Hippocampal formation (tissue), 2 donors: ENCODE measurements around the gene TMA7B.
"Not testable (repeated sequence)": the region's sequence is repeated elsewhere in the genome, so short reads cannot be mapped to it uniquely, and the experiment has no call there.

Experiments used
- DNase-seq, 2 donors: peaks; one replicate each; lab custom pipeline; 2025; lab: John Stamatoyannopoulos, UW

TMA7B gene

DNA sequence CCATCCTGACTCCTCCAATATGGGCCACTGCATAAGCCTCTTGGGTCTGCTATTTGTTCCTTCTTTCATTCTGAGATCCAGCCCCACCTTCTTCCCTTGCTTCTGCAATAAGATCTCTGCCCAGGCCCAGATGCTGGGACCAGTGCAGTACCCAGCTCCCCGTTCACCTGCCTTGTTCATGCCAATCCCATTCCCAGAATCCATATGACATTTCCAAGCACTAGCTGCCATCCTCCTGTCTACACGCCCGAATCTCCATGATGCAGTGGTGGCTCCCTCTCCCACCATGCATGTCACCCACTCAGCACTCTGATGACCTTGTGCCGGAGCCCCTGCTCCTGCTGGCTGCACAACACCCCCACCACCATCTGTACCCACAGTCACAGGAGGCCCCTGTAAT, 23.1 kb downstream of the TMA7B start:
- no peak for DNase-seq

DNA sequence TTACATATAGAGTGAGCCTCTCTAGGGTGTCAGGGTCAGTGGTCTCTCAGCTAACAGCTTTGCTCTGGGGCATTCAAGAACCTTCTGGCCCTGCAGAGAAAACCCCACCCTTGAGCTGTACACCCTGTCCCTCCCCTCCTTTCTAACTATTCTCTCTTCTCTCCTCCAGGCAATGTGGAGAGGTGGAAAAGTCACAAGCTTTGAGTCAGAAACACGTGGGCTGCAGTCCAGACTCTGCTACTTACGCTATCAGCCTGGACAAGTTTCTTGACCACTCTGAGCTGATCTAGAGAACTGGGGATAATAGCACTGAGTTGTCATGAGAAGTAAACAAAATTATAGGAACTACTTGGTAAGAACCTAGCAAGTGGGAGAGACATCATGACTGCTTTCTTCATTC, 23.8 kb downstream of the TMA7B start:
- DNase-seq = no peak

DNA sequence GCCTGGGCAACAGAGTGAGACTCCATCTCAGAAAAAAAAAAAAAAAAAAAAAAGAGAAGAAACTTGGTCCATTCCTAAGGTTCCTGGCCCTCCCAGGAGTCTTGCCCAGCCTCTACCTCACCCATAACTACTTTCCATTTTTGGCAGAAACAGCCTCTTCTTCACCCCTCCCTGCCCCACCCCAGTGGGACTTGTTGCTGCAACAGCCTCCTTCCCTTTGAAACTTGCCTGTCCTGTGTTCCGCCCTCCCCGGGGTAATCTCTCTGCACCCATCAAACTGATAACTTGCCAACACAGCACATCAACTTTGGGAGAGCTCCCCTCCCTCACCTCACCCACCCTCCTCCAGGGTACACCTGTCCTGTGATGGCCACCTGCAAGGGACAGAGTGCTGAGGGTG, 24.5 kb downstream of the TMA7B start:
- DNase-seq = no peak

DNA sequence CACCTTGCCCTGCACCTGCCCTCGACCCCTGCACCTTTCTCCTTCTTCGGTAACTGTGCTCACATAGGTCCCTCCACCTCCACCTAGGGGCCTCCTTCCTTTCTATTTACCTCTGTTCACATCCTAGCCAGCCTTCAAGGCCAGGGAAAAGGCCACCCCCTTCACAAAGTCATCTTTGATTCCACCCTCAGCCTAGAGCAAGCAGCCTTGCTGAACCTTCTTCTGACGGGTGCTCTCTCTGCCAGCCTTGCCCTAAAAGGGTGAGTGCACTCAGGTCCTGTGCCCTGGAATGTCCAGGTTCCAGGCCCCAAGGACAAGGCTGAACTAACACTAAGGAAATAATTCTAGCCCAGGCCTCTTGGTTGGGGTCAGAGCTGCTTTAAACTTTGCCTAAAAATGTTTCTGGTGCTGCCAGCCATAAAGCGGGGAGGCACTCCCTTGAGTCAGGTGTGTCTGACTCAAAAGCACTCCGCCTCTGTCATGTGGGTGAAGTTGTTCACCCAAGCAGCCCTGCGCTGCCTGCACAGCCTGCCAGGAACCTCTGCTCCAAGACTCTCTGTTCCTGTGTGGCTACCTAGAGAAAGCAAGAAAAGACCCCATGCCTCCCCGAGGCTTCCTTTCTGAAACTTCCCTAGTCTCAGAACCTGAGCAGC, 25.3 kb downstream of the TMA7B start:
- no peak for DNase-seq

DNA sequence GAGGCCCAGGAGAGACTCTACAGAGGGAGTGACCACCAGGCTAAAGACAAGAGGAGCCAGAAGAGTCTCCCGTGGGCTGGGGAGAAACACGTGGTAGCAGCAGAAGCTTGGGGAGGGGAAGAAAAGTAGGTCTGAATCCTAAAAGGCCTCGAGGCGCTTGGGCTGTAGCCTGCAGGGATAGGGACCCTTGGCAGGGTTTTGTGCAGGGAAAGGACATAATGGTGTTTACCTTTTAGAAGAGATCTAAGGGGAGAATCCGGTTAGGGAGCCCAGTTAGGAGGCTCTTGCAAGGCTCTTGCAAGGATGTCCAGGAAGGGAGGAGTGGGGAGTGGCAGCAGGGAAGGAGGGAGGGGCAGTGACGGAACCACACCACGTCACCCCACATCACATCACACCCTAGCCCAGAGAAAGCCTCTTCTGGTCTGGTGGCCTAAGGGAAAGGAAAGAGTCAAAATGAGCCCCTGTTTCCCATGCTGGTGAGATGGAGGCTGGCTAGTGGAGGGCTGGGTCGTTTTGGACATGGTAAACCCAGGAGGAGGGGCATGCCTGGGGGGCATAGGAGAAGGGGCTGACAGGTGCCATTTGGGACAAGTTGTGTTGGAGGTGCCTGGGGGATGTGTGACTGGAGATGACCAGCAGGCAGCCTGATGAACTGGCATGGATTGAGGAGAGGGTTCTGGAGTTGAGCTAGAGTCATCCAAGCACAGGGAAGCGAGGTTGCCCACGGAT, 28.4 kb downstream of the TMA7B start:
- no peak for DNase-seq

DNA sequence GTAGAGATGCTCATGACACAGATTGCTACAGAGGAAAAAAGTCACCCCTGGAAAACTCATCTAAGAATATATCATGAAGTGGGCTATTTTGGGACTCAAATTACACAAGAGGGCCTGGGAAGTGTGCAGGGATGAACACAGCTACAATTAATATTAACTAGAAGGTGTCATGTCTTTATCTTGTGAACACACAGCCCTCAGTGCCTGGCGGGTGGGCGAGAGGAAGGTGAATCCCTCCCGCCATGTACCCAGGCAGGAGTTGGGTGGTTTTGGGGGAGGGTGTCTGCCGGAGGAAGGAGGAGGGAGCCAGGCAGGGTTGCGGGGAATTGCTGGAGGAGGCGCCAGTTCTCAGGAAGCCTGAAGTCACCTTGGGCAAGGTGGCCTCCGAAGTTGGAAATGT, 29.4 kb downstream of the TMA7B start:
- DNase-seq = no peak

DNA sequence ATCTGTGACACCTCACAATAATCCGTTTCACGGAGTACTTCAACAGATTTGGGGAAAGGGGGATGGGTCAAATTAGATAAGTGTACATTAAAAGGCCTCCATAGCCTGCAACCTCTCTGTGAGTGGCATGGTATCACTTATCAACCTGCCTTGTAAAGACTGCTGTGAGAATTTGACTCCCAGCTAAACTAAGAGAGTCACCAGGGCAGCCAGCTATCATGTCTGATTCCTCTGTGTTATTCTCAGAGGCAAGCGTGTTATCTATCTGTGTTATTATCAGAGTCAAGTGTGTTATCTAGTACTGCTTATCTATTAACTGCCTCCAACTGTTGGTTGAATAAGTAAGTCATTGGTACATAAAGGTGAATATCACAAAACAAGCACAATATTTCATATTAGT, 30.5 kb downstream of the TMA7B start:
- DNase-seq = no peak

DNA sequence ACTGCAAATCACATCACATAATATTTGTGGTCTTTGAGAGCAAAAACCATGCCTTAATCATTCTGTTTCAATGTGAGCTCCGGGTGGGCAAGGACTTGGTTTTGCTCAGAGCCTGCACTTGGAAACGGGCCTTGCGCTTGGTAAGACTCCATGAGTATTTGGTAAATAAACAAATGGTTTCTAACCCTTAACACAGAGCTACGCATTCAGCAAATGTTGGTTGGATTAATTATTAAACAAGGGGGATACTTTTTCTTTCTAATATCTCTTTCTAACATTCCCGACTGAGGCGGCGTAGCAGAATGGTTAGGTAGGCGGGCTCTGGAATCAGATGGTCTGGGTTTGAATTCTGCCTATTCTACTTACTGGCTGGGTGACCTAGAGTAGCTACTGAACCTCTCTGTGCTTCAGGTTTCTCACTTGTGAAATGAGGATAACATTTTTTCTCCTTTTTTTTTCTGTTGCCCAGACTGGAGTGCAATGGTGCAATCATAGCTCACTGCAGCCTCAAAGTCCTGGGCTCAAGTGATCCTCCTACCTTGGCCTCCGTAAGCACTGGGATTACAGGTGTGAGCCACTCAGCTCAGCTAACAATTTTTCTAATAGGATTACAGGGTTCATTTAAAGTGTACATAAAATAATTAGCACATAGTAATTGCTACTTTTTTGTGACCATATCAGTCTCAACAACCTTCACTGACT, 31.1 kb downstream of the TMA7B start:
- no peak for DNase-seq

DNA sequence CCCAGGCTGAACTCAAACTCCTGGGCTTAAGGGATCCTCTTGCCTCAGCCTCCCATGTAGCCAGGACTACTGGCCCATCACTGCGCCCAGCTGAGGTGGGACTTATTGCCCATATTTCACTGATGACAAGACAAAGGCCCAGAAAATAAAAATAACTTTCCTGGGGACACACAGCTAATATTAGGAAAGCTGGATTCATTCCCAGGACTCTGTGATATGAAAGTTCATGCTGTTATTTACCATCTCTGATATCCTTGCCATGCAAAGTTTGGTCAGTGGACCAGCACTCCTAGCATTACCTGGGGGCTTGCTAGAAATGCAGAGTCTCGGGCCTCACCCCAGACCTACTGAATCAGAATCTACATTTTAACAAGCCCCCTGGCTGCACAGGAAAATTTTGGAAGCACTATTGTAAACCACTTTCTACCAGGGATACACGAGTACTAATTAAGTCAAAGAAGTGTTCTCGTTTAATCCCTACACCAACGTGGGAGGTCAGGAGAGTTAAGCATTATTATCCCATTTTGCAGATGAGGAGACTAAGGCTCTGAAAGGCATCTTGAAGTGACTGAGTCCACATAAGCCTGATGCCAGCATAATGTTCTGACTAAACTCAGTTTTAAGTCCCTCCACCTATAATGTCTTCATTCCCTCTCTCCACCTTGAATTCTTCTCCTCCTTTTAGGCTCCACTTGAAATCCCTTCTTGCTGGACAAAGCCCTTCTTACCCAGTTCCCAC, 32.1 kb downstream of the TMA7B start:
- no peak for DNase-seq

DNA sequence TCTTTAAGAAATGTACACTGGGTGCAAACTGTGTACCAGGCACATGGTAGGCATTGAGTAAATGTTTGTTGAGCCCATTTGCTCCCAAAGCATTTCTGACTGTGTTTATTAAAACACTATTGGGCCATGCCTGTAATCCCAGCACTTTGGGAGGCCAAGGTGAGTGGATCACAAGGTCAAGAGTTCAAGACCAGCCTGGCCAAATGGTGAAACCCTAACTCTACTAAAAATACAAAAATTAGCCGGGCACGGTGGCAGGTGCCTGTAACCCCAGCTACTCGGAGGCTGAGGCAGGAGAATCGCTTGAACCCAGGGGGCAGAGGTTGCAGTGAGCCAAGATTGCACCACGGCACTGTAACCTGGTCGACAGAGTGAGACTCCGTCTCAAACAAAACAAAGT, 32.7 kb downstream of the TMA7B start:
- not testable (repeated sequence) for DNase-seq

DNA sequence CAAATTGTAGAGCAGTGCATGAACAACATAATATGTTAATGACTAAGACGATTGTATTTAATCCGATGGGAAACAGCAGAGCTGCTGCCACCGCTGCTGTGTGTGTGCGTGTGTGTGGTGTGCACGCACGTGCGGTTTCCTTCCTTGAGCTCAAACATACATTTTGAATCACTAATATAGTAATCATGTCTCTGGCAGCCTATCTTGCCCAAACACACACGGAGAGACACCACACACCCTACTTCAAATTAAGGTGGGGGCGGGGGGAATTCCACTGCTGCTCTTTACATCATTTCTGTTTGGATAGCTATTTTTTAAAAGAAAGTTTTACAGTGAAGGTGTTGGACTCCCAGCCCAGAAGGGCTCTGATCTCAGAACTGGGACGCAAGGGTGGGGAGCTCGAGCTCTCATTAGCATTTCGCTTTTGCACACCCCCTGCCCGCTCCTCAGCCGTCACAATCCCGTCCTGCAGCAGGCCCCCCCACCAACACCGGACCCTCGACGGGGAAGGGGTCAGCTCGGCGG, 33.9 kb downstream of the TMA7B start:
- DNase-seq = no peak

DNA sequence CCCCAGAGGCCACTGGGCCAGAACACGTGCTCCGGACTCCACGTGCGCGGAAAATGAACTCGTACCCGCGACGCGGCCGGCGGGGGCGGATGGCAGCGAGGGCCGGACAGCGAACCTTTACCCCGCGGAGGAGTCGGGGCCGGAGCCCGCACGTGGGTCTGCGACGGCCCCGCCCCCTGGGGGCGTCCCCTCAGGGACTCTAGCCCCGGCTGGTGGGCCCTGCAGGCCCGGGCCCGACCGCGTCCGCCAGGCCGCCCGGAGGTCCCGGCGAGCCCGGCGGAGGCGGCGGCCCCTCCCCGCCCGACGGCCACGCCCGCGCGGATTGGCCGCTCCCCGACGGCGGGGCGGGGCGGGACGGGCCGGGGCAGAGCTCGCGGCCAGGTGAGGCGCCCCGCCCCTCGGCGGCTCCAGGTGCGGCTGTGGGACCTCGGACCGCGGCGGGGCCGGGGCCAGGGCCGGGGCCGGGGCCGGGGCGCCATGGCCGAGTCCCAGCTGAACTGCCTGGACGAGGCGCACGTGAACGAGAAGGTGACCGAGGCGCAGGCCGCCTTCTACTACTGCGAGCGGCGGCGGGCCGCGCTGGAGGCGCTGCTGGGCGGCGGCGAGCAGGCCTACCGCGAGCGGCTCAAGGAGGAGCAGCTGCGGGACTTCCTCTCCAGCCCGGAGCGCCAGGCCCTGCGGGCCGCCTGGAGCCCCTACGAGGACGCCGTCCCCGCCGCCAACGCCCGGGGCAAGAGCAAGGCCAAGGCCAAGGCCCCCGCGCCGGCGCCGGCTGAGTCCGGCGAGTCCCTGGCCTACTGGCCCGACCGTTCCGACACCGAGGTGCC, 34.6 kb downstream of the TMA7B start, which contains the start of gene FAM83F:
FAM83F (plus strand) TSS at position 389 of the 827 bp plus-strand sequence; CDS start at position 478, 89 bp downstream.
- no peak for DNase-seq

DNA sequence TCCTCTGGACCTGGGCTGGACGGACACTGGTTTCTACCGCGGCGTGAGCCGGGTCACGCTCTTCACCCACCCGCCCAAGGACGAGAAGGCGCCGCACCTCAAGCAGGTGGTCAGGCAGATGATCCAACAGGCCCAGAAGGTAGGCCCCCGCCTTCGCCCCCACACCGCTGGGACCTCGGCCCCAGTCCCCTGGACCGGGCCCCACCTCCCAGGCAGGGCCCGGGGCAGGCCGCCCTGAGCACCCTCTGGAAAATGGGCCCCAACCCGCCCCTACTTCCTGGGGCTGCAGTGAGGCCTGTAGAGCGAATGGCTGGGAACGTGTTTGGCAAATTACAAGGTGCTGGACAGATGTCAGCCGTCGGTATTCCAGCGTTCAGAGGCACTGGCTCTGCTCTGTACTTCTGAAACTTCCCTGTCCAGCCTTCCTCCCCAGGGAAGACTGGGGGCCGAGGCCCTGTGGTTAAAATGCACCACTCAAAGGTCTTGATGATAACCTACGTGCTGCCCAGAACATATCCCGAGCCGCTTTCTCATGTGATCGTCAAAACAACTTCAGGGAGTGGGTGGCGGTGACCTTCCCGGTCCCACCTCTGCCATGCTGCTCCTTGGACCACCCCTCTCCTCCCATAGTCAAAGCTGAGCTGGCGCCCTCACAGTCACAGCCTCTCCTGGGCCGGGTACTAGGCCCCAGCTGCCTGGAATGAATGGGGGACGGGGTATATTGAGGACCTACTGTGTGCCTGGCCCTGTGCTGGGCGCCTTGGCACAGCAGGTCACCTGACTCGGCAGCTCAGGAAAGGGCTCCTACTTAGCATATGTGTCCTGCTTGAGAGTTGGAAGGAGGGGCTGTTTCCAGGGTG, 35.4 kb downstream of the TMA7B start:
- DNase-seq = no peak

DNA sequence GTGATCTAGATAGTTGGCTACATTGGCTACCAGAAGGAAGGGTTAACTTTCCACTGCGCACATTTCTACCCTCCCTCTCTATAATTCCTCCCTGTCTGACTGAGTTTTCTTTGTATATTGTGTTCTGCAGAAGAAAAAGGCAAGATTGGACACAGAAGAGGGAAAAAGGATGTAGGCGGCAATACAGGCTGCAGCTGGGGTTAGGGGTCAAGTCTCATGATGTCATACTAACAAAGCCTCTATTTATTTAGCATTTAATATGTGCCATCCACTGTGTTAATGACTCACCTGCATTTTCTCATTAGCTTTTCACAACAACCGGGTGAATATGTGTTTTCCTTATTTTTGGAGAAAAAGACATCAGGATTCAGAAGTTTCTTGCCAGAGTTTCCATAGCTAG, 36.5 kb downstream of the TMA7B start:
- no peak for DNase-seq

DNA sequence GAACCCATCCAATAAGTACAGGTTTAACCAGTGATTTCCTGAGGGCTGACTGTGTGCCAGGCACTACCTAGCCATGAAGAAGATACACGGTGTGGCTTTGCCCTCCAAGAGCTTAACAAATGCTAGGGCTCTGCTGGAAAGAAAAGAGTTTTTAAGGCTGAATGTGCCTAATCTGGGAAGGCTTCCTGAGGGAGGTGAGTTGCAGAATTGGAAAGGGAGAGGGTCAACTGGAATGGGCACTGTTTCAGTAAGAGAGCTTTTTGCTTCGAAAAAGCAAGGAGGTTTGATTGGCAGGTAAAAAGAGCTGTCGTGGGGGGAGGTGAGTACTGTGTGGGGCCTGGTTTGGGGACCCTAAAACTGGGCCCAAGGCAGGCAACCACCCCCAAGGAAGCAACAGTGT, 37.2 kb downstream of the TMA7B start:
- no peak for DNase-seq

DNA sequence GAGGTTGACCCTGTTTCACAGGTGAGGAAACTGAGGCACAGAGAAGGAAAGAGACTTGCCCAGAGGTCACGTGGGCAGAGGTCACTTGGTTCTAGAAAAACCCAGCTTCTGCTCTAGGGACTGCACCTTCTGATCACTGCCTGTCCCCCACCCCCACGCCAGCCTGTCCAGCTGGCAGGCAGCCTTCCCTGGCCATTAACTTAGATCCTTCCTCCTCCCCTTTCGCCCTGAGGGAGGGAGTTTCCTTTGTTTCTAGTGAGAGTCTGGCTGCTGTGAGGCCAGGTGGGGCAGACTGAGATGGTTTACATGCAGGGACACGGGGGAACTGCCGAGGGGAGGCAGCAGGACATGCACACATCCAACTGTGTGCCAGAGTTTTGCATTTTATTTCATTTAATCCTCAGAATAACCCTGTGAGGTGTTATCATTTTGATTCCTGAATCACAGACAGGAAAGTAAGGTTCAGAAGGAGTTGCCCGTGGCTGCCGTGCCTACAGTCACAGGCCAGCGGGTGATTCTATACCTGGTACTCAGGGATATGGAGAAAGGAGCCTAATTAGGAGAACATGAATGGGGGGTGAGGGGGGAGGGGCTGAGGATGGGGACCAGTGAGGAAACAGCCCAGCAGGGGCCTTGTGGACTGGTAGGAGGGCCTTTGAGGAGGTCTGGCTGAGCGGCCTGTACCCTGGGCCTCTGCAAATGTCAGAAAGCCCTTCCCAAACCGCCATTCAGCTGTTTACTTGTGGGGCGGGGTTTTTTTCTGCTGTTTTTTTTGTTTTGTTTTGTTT, 37.9 kb downstream of the TMA7B start:
- no peak for DNase-seq

DNA sequence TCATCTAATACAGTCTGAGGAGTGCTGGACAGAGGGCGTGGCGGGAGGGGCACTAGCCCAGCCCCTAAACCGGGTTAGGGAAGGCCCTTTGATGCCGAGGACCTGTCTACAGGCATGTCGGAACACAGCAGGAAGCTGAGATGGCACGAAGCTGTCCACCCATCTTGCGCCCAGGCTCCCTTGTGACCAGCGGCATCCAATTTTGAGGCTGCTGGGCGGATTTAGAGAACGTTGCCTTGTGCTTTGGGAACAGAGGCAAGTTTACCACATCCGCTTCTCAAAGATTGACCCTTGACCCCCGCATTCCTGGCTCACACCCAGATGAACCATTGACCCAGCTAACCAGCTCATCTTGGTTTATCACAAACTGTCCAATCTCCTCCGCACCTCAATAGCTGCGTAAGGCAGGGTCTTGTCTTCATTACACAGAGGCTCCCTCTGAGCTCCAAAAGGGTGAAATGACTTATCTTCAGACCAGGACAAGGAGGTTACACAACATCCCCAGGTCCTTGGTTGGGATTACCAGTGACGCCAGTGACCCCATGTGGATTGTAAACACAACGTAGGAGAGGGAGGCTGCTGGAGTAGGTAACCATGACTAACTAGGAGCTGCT, 39.1 kb downstream of the TMA7B start:
- DNase-seq = no peak

DNA sequence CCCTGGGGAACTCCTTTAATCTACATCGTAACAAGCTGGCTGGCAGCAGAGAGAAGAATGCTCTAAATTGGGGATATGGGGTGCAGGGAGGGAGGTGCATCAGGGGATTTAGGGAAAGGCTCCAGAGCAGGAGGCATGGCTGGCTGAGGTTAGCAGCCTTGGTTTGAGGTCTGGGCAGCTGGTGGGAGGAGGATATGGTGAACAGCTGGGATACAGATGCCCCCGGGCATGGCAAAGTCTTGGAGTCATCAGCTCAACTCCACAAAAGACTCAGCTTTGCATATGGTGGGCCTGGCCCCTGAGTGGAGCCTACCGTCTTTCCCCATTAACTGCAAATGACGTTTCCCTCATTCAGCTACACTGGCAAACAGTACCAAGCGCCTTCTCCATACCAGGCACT, 40.0 kb downstream of the TMA7B start:
- DNase-seq = no peak

DNA sequence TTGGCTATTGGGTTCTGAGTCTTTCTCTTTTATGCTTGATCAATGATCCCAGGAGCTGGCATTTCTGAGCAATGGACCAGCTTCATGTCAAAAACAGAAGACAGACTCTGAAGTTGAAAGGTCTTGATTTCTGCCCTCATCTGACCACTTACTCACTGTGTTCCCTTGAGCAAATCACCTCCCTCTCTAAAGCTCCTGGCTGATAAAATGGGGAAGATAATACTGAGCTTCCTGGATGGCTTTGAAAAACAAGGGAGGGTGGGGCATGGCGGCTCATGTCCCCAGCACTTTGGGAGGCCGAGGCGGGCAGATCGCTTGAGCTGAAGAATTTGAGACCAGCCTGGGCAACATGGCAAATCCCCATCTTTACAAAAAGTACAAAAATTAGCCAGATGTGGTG, 40.9 kb downstream of the TMA7B start:
- DNase-seq = no peak
